ENCODE data around the gene PLCD3. TPM values are rescaled to one million over a fixed set of nuclear protein-coding genes. Genes with fewer than 3 reads are reported as not detected.

PLCD3 gene
- total RNA-seq, 1 experiment from 2014 or later, result 55.8 TPM

DNA sequence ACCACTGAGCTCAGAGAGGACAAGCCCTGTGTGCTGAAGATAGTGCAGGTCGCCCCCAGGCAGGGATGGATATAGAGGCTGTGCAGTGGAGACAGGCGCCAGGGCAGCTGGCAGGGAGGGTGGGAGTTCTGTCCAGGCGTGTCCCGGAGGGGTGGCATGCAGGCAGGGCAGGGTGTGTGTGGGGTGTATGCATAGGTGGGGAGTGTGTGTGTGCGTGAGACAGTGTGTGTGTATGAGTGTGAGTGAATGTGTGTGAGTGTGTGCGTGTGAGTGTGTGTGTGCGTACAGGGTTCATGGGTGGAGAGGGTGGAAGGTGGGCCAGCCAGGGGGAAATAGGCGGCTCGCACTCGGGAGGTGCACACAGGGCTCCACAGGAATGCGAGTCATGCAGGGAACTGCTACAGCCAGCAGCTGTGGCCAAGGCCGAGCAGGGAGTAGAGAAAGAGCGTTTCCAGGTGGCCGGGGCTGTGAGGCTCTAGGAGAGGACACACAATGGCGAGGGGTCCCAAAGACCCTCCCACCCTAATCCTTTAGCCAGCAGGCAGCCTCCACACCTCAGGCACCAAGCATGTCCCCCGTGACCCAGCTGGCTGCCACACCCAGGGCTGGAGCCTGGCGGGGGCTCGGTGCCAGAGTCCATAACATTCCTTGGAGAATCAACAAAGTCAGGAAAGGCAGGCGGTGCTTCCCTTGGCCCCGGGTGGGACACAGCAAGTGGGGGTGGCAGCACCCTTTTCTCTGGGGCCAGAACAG lies 4.6 kb downstream of the PLCD3 start:
- CTCF ChIA-PET, result interaction anchor here (0.6 to 2.3 kb wide), 6 partner anchors 8 to 216 kb away, joined by 3 to 10 read pairs (median 5); partner anchors contain the start of gene ACBD4
- no peaks in the 10 kb centered on the region for H3K36me3 Mint-ChIP-seq
- peak overlapping the region; percentile 76 for H3K27ac Mint-ChIP-seq
- DNase-seq (ENCODE audit: low spot score) (no peak), ATAC-seq (peak; percentile 7; the same call in 1 of the 2 replicates)
- peaks cover 18% of the 10 kb centered on the region for H3K4me1 Mint-ChIP-seq
- H3K27me3 Mint-ChIP-seq (ENCODE audit: low read depth), result no peaks in the 10 kb centered on the region
- TF ChIP-seq FOXK1 (CRISPR knock-in tag; IDR thresholded peaks at IDR 0.05) (no peak), SMAD3 (CRISPR knock-in tag; IDR thresholded peaks at IDR 0.05; ENCODE audit: borderline replicate concordance) (no peak), IRF2 (CRISPR knock-in tag; IDR thresholded peaks at IDR 0.05; ENCODE audit: borderline replicate concordance, low read depth) (no peak), FOXP1 (CRISPR knock-in tag; IDR thresholded peaks at IDR 0.05; ENCODE audit: borderline replicate concordance) (no peak), MAX (CRISPR knock-in tag; IDR thresholded peaks at IDR 0.05) (no peak), CREM (CRISPR knock-in tag; IDR thresholded peaks at IDR 0.05) (no peak), SOX15 (CRISPR knock-in tag; IDR thresholded peaks at IDR 0.05) (no peak), PRDM15 (CRISPR knock-in tag; IDR thresholded peaks at IDR 0.05) (no peak), MXD4 (CRISPR knock-in tag; IDR thresholded peaks at IDR 0.05; ENCODE audit: borderline replicate concordance) (no peak)
- TF ChIP-seq, protein P1, sequence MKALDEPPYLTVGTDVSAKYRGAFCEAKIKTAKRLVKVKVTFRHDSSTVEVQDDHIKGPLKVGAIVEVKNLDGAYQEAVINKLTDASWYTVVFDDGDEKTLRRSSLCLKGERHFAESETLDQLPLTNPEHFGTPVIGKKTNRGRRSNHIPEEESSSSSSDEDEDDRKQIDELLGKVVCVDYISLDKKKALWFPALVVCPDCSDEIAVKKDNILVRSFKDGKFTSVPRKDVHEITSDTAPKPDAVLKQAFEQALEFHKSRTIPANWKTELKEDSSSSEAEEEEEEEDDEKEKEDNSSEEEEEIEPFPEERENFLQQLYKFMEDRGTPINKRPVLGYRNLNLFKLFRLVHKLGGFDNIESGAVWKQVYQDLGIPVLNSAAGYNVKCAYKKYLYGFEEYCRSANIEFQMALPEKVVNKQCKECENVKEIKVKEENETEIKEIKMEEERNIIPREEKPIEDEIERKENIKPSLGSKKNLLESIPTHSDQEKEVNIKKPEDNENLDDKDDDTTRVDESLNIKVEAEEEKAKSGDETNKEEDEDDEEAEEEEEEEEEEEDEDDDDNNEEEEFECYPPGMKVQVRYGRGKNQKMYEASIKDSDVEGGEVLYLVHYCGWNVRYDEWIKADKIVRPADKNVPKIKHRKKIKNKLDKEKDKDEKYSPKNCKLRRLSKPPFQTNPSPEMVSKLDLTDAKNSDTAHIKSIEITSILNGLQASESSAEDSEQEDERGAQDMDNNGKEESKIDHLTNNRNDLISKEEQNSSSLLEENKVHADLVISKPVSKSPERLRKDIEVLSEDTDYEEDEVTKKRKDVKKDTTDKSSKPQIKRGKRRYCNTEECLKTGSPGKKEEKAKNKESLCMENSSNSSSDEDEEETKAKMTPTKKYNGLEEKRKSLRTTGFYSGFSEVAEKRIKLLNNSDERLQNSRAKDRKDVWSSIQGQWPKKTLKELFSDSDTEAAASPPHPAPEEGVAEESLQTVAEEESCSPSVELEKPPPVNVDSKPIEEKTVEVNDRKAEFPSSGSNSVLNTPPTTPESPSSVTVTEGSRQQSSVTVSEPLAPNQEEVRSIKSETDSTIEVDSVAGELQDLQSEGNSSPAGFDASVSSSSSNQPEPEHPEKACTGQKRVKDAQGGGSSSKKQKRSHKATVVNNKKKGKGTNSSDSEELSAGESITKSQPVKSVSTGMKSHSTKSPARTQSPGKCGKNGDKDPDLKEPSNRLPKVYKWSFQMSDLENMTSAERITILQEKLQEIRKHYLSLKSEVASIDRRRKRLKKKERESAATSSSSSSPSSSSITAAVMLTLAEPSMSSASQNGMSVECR (CRISPR knock-in tag; IDR thresholded peaks at IDR 0.05; ENCODE audit: borderline replicate concordance), result no peak
- H3K9me3 Mint-ChIP-seq, result no peaks in the 10 kb centered on the region
- no peak overlapping the region for H3K4me3 Mint-ChIP-seq
- POLR2A ChIA-PET, result interaction anchor here (1.0 kb wide), 1 partner anchor 12 kb away, joined by 3 read pairs; no protein-coding TSS in a partner anchor

GRCh38 chr17:45127207-45127547 lies 5.1 kb downstream of the PLCD3 start:
- TF ChIP-seq SMAD3 (CRISPR knock-in tag; IDR thresholded peaks at IDR 0.05; ENCODE audit: borderline replicate concordance), result no peak
- TF ChIP-seq ZNF423 (CRISPR knock-in tag; IDR thresholded peaks at IDR 0.05), result no peak
- TF ChIP-seq ZNF512 (CRISPR knock-in tag; IDR thresholded peaks at IDR 0.05; ENCODE audit: borderline replicate concordance), result no peak
- TF ChIP-seq ATF6 (CRISPR knock-in tag; IDR thresholded peaks at IDR 0.05), result no peak
- TF ChIP-seq, protein P2, sequence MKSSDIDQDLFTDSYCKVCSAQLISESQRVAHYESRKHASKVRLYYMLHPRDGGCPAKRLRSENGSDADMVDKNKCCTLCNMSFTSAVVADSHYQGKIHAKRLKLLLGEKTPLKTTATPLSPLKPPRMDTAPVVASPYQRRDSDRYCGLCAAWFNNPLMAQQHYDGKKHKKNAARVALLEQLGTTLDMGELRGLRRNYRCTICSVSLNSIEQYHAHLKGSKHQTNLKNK (CRISPR knock-in tag; IDR thresholded peaks at IDR 0.05), result no peak
- no peak for TF ChIP-seq USF1 (CRISPR knock-in tag; IDR thresholded peaks at IDR 0.05)
- no peaks in the 10 kb centered on the region for H3K36me3 Mint-ChIP-seq
- no peaks in the 10 kb centered on the region for H3K9me3 Mint-ChIP-seq
- no peak for DNase-seq (ENCODE audit: low spot score)
- peaks cover 18% of the 10 kb centered on the region for H3K4me1 Mint-ChIP-seq
- no peak overlapping the region for H3K4me3 Mint-ChIP-seq
- ChIA-PET POLR2A (interaction anchor here (0.7 to 1.0 kb wide), 2 partner anchors 12 to 80 kb away, joined by 3 read pairs; no protein-coding TSS in a partner anchor), CTCF (interaction anchor here (0.6 to 2.3 kb wide), 6 partner anchors 8 to 216 kb away, joined by 3 to 10 read pairs (median 5); partner anchors contain the start of gene ACBD4)
- ATAC-seq, result no peak
- H3K27ac Mint-ChIP-seq, result peak overlapping the region; percentile 76
- H3K27me3 Mint-ChIP-seq (ENCODE audit: low read depth), result no peaks in the 10 kb centered on the region

All from WTC11 (cell line).